Mesodermal cell (in vitro differentiated cells): Measurements from ENCODE around the gene SEC14L2.
"Not testable (repeated sequence)": the region's sequence is repeated elsewhere in the genome, so short reads cannot be mapped to it uniquely, and the experiment has no call there.

Experiments used
- H3K27ac ChIP-seq: 2 replicates; pipeline ENCODE4 v1.7.0; 2013; ENCODE audit warnings: mild to moderate bottlenecking, low read depth, low read length, moderate library complexity; ENCODE audit not compliant: severe bottlenecking
- H3K36me3 ChIP-seq: 2 replicates; pipeline ENCODE4 v1.7.1; 2013; ENCODE audit warnings: mild to moderate bottlenecking, low read length, moderate library complexity; ENCODE audit not compliant: control insufficient read depth, insufficient read depth
- H3K4me1 ChIP-seq: one replicate; pipeline ENCODE4 v1.7.1; 2013; ENCODE audit warnings: mild to moderate bottlenecking, low read length; ENCODE audit not compliant: insufficient read depth, control insufficient read depth, poor library complexity, severe bottlenecking
- H3K4me3 ChIP-seq: 2 replicates; pipeline ENCODE4 v1.7.0; 2013; ENCODE audit warnings: low read length, control low read depth, mild to moderate bottlenecking; ENCODE audit not compliant: insufficient read depth, poor library complexity, severe bottlenecking; ENCODE audit errors: extremely low read depth
- H3K9me3 ChIP-seq: 2 replicates; pipeline ENCODE4 v1.7.1; 2013; ENCODE audit warnings: mild to moderate bottlenecking, low read length, moderate library complexity; ENCODE audit not compliant: control insufficient read depth
- WGBS, 2 experiments: methylation state at CpG; one replicate each; pipeline ENCODE4 v1.1.5; 2013; ENCODE audit warnings: missing lambda C conversion rate in 2 of 2; ENCODE audit not compliant: insufficient coverage in 2 of 2; 5-methylcytosine and 5-hydroxymethylcytosine counted together

SEC14L2 gene

DNA sequence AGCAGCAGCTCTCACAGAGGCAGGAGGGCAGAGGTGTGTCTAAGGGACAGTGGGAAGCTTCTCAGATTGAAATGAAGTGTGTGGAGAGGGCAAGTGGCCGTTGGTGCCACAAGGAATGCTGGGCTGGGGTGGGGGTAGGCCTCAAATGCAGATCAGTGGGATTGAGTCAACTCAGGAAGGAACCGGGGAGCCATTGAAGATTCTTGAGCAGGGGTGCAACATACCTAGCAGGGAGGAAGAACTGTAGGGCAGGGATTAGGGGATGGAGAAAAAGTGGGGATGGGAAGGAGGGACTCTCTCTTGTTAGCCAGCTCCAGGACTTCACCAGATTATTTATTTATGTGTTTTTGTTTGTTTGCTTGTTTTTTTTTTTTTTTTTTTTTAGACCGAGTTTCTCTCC lies 2.9 kb upstream of the SEC14L2 start:
- peaks cover 5% of the 10 kb centered on the region for H3K9me3 ChIP-seq
- H3K4me1 ChIP-seq, result peaks cover 18% of the 10 kb centered on the region
- no peak overlapping the region for H3K27ac ChIP-seq
- 75 to 100% methylated on average over 1 to 2 of the region's 3 CpGs for WGBS, 2 experiments
- no peaks in the 10 kb centered on the region for H3K36me3 ChIP-seq
- no peak overlapping the region for H3K4me3 ChIP-seq

DNA sequence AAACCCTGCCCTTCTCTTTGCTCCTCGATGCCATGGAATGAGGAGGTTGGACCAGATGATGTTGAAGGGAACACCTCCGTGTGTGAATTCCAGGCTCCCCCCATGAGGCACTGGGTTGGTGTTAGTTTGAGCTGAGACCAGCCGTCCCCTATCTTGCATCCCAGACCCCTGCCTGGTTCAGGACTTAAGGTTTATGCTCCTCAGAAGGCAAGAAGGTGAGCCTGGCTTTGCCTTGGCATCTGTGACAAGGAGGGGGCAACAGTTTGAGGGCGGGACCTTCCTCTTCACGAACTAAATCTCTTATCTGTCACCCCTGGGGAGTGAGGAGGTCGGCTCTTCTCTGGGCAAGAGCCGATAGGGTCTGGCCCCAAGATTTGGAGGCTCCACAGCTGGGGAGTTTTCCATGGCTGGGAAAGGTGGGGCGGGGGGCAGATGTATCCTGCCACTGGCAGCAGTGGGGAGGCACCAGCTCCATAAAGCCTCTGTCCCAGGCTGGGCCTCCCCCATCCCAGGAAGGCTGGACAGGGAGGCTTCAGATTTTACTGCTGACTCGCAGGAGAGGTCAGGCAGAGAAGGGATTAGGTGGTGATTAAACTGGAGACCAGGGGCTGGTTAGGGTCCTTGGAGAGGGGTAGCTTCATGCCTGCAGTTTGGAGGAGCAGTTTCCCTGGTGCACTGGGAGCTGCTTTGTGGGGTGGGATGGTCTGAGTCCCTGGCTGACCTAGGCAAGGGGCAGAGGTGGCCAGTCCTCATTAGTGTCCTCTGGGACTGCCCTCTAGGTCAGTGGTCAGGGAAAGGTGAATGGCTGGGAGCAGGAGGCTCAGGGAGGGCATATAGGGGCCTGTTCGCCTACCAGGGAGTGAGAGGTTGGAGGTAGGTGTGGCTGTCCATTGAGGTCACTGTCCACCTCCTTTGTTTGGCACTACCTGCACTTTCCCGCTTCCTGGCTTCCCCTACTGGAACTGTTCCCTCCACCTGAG lies 1.1 kb downstream of the SEC14L2 start:
- Histone ChIP-seq H3K27ac (no peak overlapping the region), H3K36me3 (peaks cover 7% of the 10 kb centered on the region), H3K9me3 (no peaks in the 10 kb centered on the region), H3K4me3 (peak overlapping the region; percentile 65), H3K4me1 (peaks cover 30% of the 10 kb centered on the region)
- 30 to 35% methylated on average over 5 to 6 of the region's 11 CpGs for WGBS, 2 experiments

DNA sequence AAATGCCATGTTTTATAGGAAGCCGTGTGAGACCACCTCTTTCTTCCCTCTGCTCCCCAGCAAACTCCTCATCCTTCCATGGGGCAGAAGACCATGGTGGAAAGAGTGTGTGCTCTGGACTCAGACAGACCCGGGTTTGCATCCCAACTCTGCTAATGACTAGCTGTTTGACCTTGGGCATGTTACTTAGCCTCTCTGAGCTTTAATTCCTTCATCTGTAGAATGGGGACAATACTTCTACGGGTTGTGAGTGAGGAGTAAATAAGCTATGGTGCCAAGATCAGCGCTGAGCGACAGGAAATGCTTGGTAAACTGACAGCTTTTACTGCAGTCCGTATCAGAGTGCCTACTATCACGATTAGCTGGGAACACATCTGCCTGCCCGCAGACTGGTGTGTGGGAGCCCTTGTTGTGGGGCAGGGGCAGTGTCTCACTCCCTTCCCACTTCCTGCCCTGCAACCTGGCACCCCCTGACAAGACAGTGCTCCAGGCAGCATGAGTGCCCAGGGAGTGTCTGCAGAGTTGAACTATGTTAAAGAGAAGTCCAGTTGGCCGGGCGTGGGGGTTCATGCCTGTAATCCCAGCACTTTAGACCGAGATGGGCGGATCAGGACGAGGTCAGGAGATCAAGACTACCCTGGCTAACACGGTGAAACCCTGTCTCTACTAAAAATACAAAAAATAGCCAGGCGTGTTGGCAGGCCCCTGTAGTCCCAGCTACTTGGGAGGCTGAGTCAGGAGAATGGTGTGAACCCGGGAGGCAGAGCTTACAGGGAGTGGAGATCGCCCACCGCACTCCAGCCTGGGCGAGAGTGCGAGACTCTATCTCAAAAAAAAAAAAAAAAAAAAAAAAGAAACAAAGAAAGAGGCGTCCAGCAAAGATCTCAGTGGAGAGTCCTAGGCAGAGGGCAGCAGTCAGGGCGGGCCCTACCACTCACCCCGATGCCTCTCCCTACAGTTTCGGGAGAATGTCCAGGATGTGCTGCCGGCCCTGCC lies 2.2 kb downstream of the SEC14L2 start:
- Histone ChIP-seq H3K4me3 (no peak overlapping the region), H3K27ac (no peak overlapping the region), H3K36me3 (peaks cover 13% of the 10 kb centered on the region), H3K9me3 (no peaks in the 10 kb centered on the region), H3K4me1 (peaks cover 27% of the 10 kb centered on the region)
- WGBS, 2 experiments, result 89% methylated on average over 17 to 19 of the region's 25 CpGs

DNA sequence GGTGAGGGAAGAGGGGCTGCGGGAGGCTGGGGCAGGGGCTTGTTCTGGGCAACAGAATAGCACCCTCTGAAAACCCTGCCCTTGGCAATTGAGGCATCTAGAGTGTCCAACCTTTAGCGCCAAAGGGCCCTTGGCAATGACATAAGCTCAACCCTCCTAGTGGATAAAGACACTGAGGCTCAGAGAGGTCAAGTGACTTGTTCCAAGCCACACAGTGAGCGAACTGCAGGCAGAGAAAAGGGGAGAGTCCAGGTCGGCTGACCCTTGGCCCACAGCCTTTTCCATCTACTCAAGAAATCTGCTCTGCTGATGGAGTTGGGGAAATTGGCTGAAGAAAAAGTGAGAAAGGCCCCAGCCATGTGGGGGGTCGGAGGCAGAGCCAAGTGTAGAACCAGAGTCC lies 2.9 kb downstream of the SEC14L2 start:
- H3K36me3 ChIP-seq, result peaks cover 19% of the 10 kb centered on the region
- H3K9me3 ChIP-seq, result no peaks in the 10 kb centered on the region
- no peak overlapping the region for H3K27ac ChIP-seq
- 90 to 97% methylated on average over 3 to 5 of the region's 5 CpGs for WGBS, 2 experiments
- H3K4me3 ChIP-seq, result no peak overlapping the region
- peaks cover 27% of the 10 kb centered on the region for H3K4me1 ChIP-seq

DNA sequence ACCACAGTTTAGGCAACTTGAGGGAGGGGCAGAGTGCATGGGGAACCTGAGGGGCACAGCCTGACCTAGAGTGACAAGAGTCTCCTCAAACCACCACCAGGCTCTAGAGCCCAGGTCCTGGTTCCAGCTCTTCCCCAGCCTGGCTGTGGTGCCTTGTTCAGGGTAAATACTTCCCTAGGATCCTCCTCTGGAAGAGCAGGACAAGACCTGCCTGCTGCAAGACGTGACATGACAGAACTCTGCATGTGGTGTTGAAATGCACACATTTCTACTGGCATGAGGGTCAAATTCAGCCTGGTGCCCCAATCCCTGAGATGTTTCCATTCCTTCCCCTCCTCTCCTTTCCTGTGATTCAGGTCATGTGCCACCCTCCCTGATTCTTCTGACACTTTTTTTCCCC lies 3.3 kb downstream of the SEC14L2 start:
- Histone ChIP-seq H3K4me3 (no peak overlapping the region), H3K36me3 (peaks cover 19% of the 10 kb centered on the region), H3K9me3 (no peaks in the 10 kb centered on the region), H3K4me1 (peaks cover 27% of the 10 kb centered on the region), H3K27ac (no peak overlapping the region)
- WGBS, 2 experiments, result 88 to 100% methylated on average over 1 of the region's 1 CpG

DNA sequence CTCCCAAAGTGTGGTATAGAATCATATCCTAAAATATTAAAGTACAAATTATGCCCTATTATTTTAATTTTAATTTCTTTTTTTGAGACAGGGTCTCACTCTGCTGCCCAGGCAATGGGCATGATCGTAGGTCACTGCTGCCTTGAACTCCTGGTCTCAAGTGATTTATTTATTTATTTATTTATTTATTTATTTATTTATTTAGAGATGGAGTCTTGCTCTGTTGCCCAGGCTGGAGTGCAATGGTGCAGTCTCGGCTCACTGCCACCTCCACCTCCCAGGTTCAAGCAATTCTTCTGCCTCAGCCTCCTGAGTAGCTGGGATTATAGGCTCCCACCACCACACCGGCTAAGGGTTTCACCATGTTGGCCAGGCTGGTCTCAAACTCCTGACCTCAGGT lies 4.2 kb downstream of the SEC14L2 start:
- not testable (repeated sequence) for H3K9me3 ChIP-seq, H3K4me3 ChIP-seq, H3K27ac ChIP-seq
- WGBS, 2 experiments, result 100% methylated on average over 2 of the region's 3 CpGs
- H3K4me1 ChIP-seq, result peaks cover 27% of the 10 kb centered on the region
- peaks cover 22% of the 10 kb centered on the region for H3K36me3 ChIP-seq

GRCh38 chr22:30402028-30402765 lies 5.4 kb downstream of the SEC14L2 start:
- Histone ChIP-seq H3K4me1 (peaks cover 27% of the 10 kb centered on the region), H3K27ac (peak overlapping the region; percentile 49), H3K4me3 (no peak overlapping the region), H3K9me3 (no peaks in the 10 kb centered on the region), H3K36me3 (peaks cover 34% of the 10 kb centered on the region)
- 56% methylated on average over 4 of the region's 5 CpGs; no CpG with 5 or more reads in 1 of the 2 experiments for WGBS, 2 experiments

DNA sequence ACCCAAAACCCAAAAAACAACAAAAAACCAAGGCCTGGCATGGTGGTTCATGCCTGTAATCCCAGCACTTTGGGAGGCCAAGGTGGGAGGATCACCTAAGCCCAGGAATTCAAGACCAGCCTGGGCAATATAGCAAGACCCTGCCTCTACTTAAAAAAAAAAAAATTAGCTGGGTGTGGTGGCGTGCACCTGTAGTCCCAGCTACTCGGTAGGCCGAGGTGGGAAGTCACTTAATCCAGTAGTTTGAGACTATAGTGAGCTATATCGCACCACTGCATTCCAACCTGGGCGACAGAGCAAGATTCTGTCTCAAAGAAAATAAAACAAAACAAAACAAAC lies 5.9 kb downstream of the SEC14L2 start:
- H3K4me1 ChIP-seq, result peaks cover 26% of the 10 kb centered on the region
- H3K36me3 ChIP-seq, result peaks cover 39% of the 10 kb centered on the region
- H3K27ac ChIP-seq, H3K4me3 ChIP-seq, H3K9me3 ChIP-seq: not testable (repeated sequence)
- 87 to 97% methylated on average over 3 to 4 of the region's 5 CpGs for whole genome bisulfite sequencing, 2 experiments

DNA sequence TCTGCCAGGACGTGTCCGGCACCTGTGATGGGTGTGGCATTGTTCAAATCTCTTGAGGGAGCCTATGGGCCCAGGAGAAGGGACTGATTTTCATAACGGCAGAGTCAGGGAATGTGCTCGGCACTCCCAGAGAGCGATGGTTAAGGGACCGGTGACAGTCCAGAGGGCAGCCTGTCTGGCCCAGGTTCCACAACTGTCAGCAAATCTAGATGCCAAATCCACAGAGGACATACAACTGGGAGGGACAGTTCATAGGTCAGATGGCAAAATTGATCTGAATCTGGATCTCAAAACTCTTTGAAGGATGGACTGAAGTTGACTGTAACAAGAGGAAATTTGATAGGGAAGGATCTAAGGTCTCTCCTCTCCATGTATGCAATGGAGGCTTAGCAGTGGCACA lies 7.5 kb downstream of the SEC14L2 start:
- Histone ChIP-seq H3K27ac (no peak overlapping the region), H3K36me3 (peaks cover 47% of the 10 kb centered on the region), H3K4me1 (peaks cover 18% of the 10 kb centered on the region), H3K9me3 (no peaks in the 10 kb centered on the region), H3K4me3 (no peak overlapping the region)
- 82 to 87% methylated on average over 5 to 6 of the region's 6 CpGs for WGBS, 2 experiments

DNA sequence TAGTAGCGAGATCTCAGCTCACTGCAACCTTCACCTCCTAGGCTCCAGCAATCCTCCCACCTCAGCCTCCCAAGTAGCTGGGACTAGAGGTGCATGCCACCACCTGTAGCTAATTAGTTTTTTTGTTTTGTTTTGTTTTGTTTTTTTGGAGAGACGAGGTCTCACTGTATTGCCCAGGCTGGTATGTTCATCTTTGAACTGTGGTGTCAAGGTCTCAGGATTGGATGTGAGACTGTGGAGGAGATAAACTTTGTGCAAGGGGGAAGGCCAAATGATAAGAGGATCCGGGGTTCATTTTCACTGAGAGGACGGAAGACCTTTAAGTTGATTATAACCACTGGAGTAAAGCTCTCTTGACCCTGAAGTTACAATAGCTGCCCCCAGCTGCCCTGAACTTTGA lies 8.9 kb downstream of the SEC14L2 start:
- WGBS, 2 experiments, result 86 to 92% methylated on average over 1 to 3 of the region's 4 CpGs
- Histone ChIP-seq H3K4me1 (peaks cover 22% of the 10 kb centered on the region), H3K4me3 (no peak overlapping the region), H3K9me3 (no peaks in the 10 kb centered on the region), H3K36me3 (peaks cover 58% of the 10 kb centered on the region), H3K27ac (no peak overlapping the region)
